ENCODE results near the gene PKNOX2. TPM values are rescaled to one million over a fixed set of nuclear protein-coding genes. Genes with fewer than 3 reads are reported as not detected.

Gene PKNOX2
- total RNA-seq, 4 donors from 2014 or later, result 0.83 to 4.1 (median 2.5) TPM

DNA sequence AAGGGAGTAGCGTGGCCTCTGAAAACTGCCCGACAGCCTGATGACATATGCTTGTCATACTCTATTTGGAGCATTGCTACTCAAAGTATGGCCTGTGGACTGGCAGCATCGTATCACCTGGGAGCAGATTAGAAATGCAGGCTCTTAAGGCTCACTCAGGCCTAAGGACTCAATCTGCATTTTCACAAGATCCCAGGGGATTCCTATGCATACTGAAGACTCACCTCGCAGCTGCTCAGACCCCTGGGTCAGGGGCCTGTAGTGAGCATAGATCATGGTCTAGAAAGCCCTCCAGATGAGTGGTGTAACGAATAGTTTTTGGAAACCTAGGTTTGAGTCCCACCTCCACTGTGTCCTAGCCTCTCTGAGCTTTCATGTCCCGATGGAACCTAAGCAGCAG, 205.3 kb downstream of the PKNOX2 start:
- Histone ChIP-seq H3K9me3 (no peaks in the 10 kb centered on the region), H3K4me1 (peaks cover 2 to 13% (median 11%) of the 10 kb centered on the region in 4 donors), H3K27me3 (no peaks in the 10 kb centered on the region), H3K4me3 (no peak overlapping the region), H3K27ac (replicated peaks in 1 of 4) (no peak overlapping the region), H3K36me3 (peaks cover 0 to 24% (median 4%) of the 10 kb centered on the region in 4 donors)
- intact Hi-C loops (cut with DNase I), result no loop called here
- no peak for TF ChIP-seq POLR2A (IDR thresholded peaks at IDR 0.05; ENCODE audit: low read depth)
- TF ChIP-seq EP300 (IDR thresholded peaks at IDR 0.05), result no peak
- no peak for TF ChIP-seq CTCF (IDR thresholded peaks at IDR 0.05)
- TF ChIP-seq POLR2AphosphoS5 (IDR thresholded peaks at IDR 0.05), result no peak
- WGBS, result 91% methylated on average over 6 of the region's 6 CpGs
- DNase-seq (ENCODE audit: extremely low spot score), result no peak

GRCh38 chr11:125370561-125371389, 206.2 kb downstream of the PKNOX2 start:
- Histone ChIP-seq H3K27me3 (no peaks in the 10 kb centered on the region), H3K4me1 (peaks cover 9 to 23% (median 19%) of the 10 kb centered on the region in 4 donors), H3K36me3 (peaks cover 0 to 24% (median 4%) of the 10 kb centered on the region in 4 donors), H3K27ac (replicated peaks in 1 of 4) (no peak overlapping the region), H3K4me3 (no peak overlapping the region), H3K9me3 (no peaks in the 10 kb centered on the region)
- intact Hi-C loops (cut with DNase I), result no loop called here
- DNase-seq (ENCODE audit: extremely low spot score), result no peak
- TF ChIP-seq EP300 (IDR thresholded peaks at IDR 0.05) (no peak), CTCF (IDR thresholded peaks at IDR 0.05) (no peak), POLR2A (IDR thresholded peaks at IDR 0.05; ENCODE audit: low read depth) (no peak), POLR2AphosphoS5 (IDR thresholded peaks at IDR 0.05) (no peak)
- WGBS, result 76% methylated on average over 16 of the region's 18 CpGs

- Histone ChIP-seq H3K4me1 (peaks cover 16 to 30% (median 24%) of the 10 kb centered on the region in 4 donors), H3K27me3 (no peaks in the 10 kb centered on the region), H3K27ac (replicated peaks in 1 of 4) (no peak overlapping the region), H3K4me3 (no peak overlapping the region), H3K36me3 (peaks cover 0 to 24% (median 4%) of the 10 kb centered on the region in 4 donors), H3K9me3 (no peaks in the 10 kb centered on the region)
- intact Hi-C loops (cut with DNase I), result no loop called here
- TF ChIP-seq POLR2AphosphoS5 (IDR thresholded peaks at IDR 0.05) (no peak), CTCF (IDR thresholded peaks at IDR 0.05) (no peak), POLR2A (IDR thresholded peaks at IDR 0.05; ENCODE audit: low read depth) (no peak), EP300 (IDR thresholded peaks at IDR 0.05) (no peak)
- WGBS, result 79% methylated on average over 10 of the region's 11 CpGs
- DNase-seq (ENCODE audit: extremely low spot score), result no peak
These were observed 206.9 kb downstream of the PKNOX2 start for GRCh38 chr11:125371431-125371935.

DNA sequence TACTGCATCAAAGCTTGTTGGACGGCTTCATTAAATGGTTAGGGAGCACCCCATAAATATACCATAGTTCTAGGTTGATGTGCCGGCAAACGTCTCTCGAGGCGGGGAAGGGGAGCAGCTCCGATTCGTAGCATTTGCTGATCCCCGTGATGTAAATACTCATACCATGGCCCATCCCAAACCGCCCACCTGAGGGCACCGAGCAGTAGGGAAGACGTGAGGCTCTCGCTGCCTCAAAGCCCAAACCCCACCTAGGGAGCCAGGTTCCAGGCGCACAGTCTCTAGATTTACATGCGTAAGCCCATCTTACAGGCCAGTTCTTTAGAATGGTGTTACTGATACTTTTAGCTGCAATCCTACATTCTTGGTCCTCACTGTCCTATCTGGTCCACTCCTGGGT, 207.5 kb downstream of the PKNOX2 start:
- intact Hi-C loops (cut with DNase I), result no loop called here

More for the DNA sequence above, 207.5 kb downstream of the PKNOX2 start:
- Histone ChIP-seq H3K36me3 (peaks cover 0 to 24% (median 4%) of the 10 kb centered on the region in 4 donors), H3K9me3 (no peaks in the 10 kb centered on the region), H3K27me3 (no peaks in the 10 kb centered on the region), H3K4me1 (peaks cover 19 to 36% (median 28%) of the 10 kb centered on the region in 4 donors), H3K27ac (replicated peaks in 1 of 4) (no peak overlapping the region), H3K4me3 (no peak overlapping the region)
- 97% methylated on average over 14 of the region's 14 CpGs for WGBS
- DNase-seq (ENCODE audit: extremely low spot score), result no peak
- no peak for TF ChIP-seq POLR2A (IDR thresholded peaks at IDR 0.05; ENCODE audit: low read depth)
- no peak for TF ChIP-seq EP300 (IDR thresholded peaks at IDR 0.05)
- TF ChIP-seq POLR2AphosphoS5 (IDR thresholded peaks at IDR 0.05), result no peak
- no peak for TF ChIP-seq CTCF (IDR thresholded peaks at IDR 0.05)

Data from esophagus muscularis mucosa (tissue), 4 donors.